ENCODE data around the gene RTL1. TPM values are rescaled to one million over a fixed set of nuclear protein-coding genes. Genes with fewer than 3 reads are reported as not detected.
A peak's percentile ranks its signal among the peaks of the same experiment; 100 is the strongest.

Gene RTL1
- 1.1 and 1.2 TPM in 2 replicates for total RNA-seq

GRCh38 chr14:100903672-100904185 lies at the start of gene RTL1:
TSS of gene RTL1 (minus strand) at chr14:100903722. CDS start at chr14:100884788, 18,934 bp downstream.
- TF ChIP-seq, protein P1, sequence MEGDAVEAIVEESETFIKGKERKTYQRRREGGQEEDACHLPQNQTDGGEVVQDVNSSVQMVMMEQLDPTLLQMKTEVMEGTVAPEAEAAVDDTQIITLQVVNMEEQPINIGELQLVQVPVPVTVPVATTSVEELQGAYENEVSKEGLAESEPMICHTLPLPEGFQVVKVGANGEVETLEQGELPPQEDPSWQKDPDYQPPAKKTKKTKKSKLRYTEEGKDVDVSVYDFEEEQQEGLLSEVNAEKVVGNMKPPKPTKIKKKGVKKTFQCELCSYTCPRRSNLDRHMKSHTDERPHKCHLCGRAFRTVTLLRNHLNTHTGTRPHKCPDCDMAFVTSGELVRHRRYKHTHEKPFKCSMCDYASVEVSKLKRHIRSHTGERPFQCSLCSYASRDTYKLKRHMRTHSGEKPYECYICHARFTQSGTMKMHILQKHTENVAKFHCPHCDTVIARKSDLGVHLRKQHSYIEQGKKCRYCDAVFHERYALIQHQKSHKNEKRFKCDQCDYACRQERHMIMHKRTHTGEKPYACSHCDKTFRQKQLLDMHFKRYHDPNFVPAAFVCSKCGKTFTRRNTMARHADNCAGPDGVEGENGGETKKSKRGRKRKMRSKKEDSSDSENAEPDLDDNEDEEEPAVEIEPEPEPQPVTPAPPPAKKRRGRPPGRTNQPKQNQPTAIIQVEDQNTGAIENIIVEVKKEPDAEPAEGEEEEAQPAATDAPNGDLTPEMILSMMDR (IDR thresholded peaks at IDR 0.05; ENCODE audit: insufficient read depth, low read length, poor library complexity, severe bottlenecking), result no peak
- DNase-seq (ENCODE audit: low read depth), result no peak
- Histone ChIP-seq H3K4me3 (ENCODE audit: low read depth, low read length) (peak within 1 kb of the TSS; percentile 12), H3K36me3 (ENCODE audit: control insufficient read depth, insufficient read depth, low read length) (no peaks in the 10 kb centered on the region), H3K27me3 (ENCODE audit: control insufficient read depth, insufficient read depth, low read length) (peaks cover 22% of the 10 kb centered on the region)

DNA sequence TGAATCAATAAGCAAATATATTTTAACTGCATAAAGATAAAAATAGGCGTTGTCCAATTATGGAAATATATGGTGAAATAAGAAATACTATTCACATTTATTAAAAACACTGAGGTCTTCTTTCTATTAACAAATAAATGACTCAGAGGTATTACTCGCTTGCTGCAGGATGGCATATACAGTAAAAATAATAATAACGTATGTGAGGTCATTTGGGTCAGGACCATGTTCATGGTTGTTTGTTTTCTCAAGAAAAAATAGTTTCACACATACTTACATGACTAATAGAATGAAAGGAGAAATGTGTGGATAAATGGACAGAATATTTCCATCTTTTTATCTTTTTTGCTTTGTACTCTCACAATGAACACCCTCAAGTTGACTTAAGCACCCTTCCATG lies 46.5 kb upstream of the RTL1 start:
- TF ChIP-seq, protein P1 (IDR thresholded peaks at IDR 0.05; ENCODE audit: insufficient read depth, low read length, poor library complexity, severe bottlenecking), result no peak

DNA sequence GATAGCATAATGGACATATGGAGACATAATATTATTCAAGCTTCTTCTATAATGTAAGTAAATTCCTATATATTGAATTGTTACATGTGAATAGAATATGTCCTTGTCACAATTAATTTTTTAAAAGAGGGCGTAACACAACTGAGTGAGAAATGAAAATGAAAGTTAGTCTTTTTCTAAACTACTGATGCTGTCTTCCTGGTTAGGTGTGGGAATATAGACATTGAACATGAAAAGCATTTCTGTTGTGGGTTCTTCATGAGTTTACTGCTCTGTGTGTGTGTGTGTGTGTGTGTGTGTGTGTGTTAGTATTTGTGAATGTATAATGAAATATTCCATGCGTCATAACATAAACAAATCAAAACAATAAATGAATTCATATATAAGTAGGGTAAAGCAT lies 40.5 kb upstream of the RTL1 start:
- TF ChIP-seq, protein P1 (IDR thresholded peaks at IDR 0.05; ENCODE audit: insufficient read depth, low read length, poor library complexity, severe bottlenecking), result no peak

More for the DNA sequence above, 46.5 kb upstream of the RTL1 start:
- no peaks in the 10 kb centered on the region for H3K27me3 ChIP-seq (ENCODE audit: control insufficient read depth, insufficient read depth, low read length)
- no peak for DNase-seq (ENCODE audit: low read depth)
- no peak overlapping the region for H3K4me3 ChIP-seq (ENCODE audit: low read depth, low read length)
- no peaks in the 10 kb centered on the region for H3K36me3 ChIP-seq (ENCODE audit: control insufficient read depth, insufficient read depth, low read length)

DNA sequence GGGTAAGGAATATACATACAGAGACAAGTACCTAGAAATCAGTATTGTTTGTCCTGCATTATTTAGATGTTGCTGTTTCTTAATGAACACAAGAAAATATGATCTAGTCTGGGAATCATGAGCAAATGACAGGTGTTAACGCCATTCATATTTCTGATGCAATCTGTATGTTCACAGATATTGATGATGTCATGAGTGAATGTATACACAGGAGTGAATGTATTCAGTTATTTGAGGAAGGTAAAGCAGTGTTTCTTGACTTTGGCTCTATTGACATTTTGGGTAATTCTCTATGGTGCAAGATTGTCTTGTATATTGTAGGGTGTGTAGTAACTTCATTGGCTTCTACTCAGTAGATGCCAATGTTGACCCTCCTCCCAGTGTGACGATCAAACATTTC lies 26.7 kb upstream of the RTL1 start:
- no peak overlapping the region for H3K4me3 ChIP-seq (ENCODE audit: low read depth, low read length)
- TF ChIP-seq, protein P1 (IDR thresholded peaks at IDR 0.05; ENCODE audit: insufficient read depth, low read length, poor library complexity, severe bottlenecking), result no peak
- no peaks in the 10 kb centered on the region for H3K36me3 ChIP-seq (ENCODE audit: control insufficient read depth, insufficient read depth, low read length)
- H3K27me3 ChIP-seq (ENCODE audit: control insufficient read depth, insufficient read depth, low read length), result no peaks in the 10 kb centered on the region
- DNase-seq (ENCODE audit: low read depth), result no peak

More for the DNA sequence above, 40.5 kb upstream of the RTL1 start:
- Histone ChIP-seq H3K27me3 (ENCODE audit: control insufficient read depth, insufficient read depth, low read length) (no peaks in the 10 kb centered on the region), H3K36me3 (ENCODE audit: control insufficient read depth, insufficient read depth, low read length) (no peaks in the 10 kb centered on the region), H3K4me3 (ENCODE audit: low read depth, low read length) (no peak overlapping the region)
- no peak for DNase-seq (ENCODE audit: low read depth)

DNA sequence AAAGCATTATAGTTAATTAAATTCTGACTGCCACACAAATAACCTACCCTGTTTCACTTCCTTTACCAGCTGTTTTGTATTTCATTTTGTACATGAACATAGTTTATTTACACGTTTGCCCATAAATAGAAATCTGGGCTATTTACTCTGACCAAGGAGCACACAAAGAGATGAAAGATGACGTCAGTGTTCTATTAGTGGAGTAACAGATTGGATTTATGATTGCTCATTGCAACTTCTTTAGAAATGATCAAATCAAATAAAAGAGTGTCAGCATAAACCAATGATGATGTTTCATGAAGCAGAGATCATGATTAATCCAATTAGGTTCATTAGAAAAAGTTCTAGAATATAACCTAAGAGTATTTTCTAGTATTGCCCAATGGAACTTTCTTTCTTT lies 12.0 kb upstream of the RTL1 start:
- H3K36me3 ChIP-seq (ENCODE audit: control insufficient read depth, insufficient read depth, low read length), result no peaks in the 10 kb centered on the region

More for the DNA sequence above, 12.0 kb upstream of the RTL1 start:
- DNase-seq (ENCODE audit: low read depth), result no peak
- no peaks in the 10 kb centered on the region for H3K27me3 ChIP-seq (ENCODE audit: control insufficient read depth, insufficient read depth, low read length)
- TF ChIP-seq, protein P1 (IDR thresholded peaks at IDR 0.05; ENCODE audit: insufficient read depth, low read length, poor library complexity, severe bottlenecking), result no peak
- no peak overlapping the region for H3K4me3 ChIP-seq (ENCODE audit: low read depth, low read length)
